ENCODE results near the gene SNTG2.

GRCh38 chr2:1400943-1401735 lies 450.5 kb downstream of the SNTG2 start:
- TF ChIP-seq CTCF (IDR thresholded peaks at IDR 0.05; ENCODE audit: low read depth, low read length, poor library complexity, severe bottlenecking) (no peak), EZH2phosphoT487 (IDR thresholded peaks at IDR 0.05; ENCODE audit: borderline replicate concordance, low read length) (no peak)

All from DOHH2 (cell line).